NCI-H2107 treated with DMSO at 0.1 percent for 48 hours (cell line): ENCODE measurements around the gene ANKRD13C.

Experiments used
- DNase-seq: peaks from one replicate; lab custom pipeline; 2025; ENCODE audit not compliant: unreplicated experiment; lab: John Stamatoyannopoulos, UW

Gene ANKRD13C

GRCh38 chr1:70221238-70222121 is 133.0 kb downstream of the ANKRD13C start, which contains the start of gene SRSF11:
SRSF11 (plus strand) TSS chr1:70221380; CDS start chr1:70221637, 257 bp downstream.
- peak; percentile 83 for DNase-seq

GRCh38 chr1:70220517-70221237 is 133.8 kb downstream of the ANKRD13C start:
- no peak for DNase-seq

GRCh38 chr1:70220015-70220414 is 134.5 kb downstream of the ANKRD13C start:
- no peak for DNase-seq

- no peak for DNase-seq
Measured at GRCh38 chr1:70211541-70211940, 143.0 kb downstream of the ANKRD13C start.

GRCh38 chr1:70210820-70211219 is 143.7 kb downstream of the ANKRD13C start:
- DNase-seq = no peak
